Upper lobe of left lung (tissue), 4 donors: ENCODE results near the gene PIGW.

ENCODE experiments used
- EP300 ChIP-seq, 4 donors: sonication (generic); formaldehyde crosslinking; IDR thresholded peaks; one replicate each; pipeline ENCODE4 v1.5.1; 2017; ENCODE audit warnings: antibody characterized with exemption in 4 of 4, control low read depth in 2 of 4
- POLR2AphosphoS5 ChIP-seq, 2 donors: sonication (generic); formaldehyde crosslinking; IDR thresholded peaks; one replicate each; pipeline ENCODE4 v1.5.1; 2017; ENCODE audit warnings: antibody characterized with exemption in 2 of 2

DNA sequence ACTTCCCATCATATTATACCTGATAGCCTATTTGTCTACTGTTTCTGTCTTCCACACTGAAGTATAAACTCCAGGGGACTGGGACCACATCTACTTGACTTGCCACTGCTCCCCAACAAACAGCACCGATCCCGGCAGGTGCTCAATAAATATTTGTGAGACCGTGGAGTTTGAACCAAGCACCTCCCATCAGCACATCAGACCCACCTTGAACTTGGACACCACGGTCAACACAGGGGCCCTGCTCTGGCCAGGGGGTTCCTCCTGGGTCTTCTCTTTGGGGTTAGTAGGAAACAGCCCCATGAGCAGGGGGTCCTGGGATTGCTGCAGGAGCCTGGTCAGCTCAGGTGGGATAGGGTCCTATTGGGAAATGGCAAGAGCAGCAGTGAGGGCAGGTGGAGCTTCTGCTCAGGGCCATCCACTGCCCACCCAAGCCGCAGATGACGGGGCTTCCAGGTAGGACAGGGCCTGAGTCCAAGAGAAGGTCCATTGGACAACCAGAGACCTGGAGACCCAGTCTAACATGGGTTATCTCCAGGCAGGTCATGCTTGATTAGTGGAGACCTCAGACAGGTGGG lies 28.4 kb upstream of the PIGW start:
- TF ChIP-seq EP300 (IDR thresholded peaks at IDR 0.05) (no peak), POLR2AphosphoS5 (IDR thresholded peaks at IDR 0.05) (no peak)
